Smooth muscle cell (in vitro differentiated cells): Measurements from ENCODE around the gene CDH13. TPM values are rescaled to one million over a fixed set of nuclear protein-coding genes. Genes with fewer than 3 reads are reported as not detected.

Experiments used
- DNase-seq: peaks from one replicate; lab custom pipeline; 2025; ENCODE audit not compliant: unreplicated experiment; lab: John Stamatoyannopoulos, UW
- H2AFZ ChIP-seq: fragments of 200-600 bp; sonication (generic); 2 replicates; pipeline ENCODE4 v1.6.0; 2016; ENCODE audit warnings: antibody characterized with exemption, low read depth, mild to moderate bottlenecking
- H3F3A ChIP-seq: fragments of 200-600 bp; sonication (generic); 2 replicates; pipeline ENCODE4 v1.6.0; 2017; ENCODE audit warnings: antibody characterized with exemption, low read depth
- H3K27ac ChIP-seq: fragments of 200-600 bp; sonication (generic); 2 replicates; pipeline ENCODE4 v1.5.1; 2016; ENCODE audit warnings: low read depth, mild to moderate bottlenecking
- H3K27me3 ChIP-seq: fragments of 200-600 bp; sonication (generic); 2 replicates; pipeline ENCODE4 v1.6.1; 2016; ENCODE audit warnings: low read depth, mild to moderate bottlenecking
- H3K36me3 ChIP-seq: fragments of 200-600 bp; sonication (generic); 2 replicates; pipeline ENCODE4 v1.5.1; 2016; ENCODE audit warnings: low read depth
- H3K4me1 ChIP-seq: fragments of 200-600 bp; sonication (generic); 2 replicates; pipeline ENCODE4 v1.5.1; 2016; ENCODE audit warnings: low read depth
- H3K4me2 ChIP-seq: fragments of 200-600 bp; sonication (generic); 2 replicates; pipeline ENCODE4 v1.6.0; 2016; ENCODE audit warnings: mild to moderate bottlenecking
- H3K4me3 ChIP-seq: fragments of 200-600 bp; sonication (generic); 2 replicates; pipeline ENCODE4 v1.5.1; 2016; ENCODE audit warnings: mild to moderate bottlenecking
- H3K79me2 ChIP-seq: fragments of 200-600 bp; sonication (generic); 2 replicates; pipeline ENCODE4 v1.6.0; 2016; ENCODE audit warnings: low read depth, mild to moderate bottlenecking
- H3K9ac ChIP-seq: fragments of 200-600 bp; sonication (generic); 2 replicates; pipeline ENCODE4 v1.6.0; 2016; ENCODE audit warnings: low read depth
- H3K9me3 ChIP-seq: fragments of 200-600 bp; sonication (generic); replicated peaks from 2 replicates; pipeline ENCODE4 v1.5.1; 2016; ENCODE audit warnings: low read depth
- H4K20me1 ChIP-seq: fragments of 200-600 bp; sonication (generic); 2 replicates; pipeline ENCODE4 v1.6.0; 2016; ENCODE audit warnings: low read depth
- WGBS: methylation state at CpG from one replicate; pipeline ENCODE4 v1.1.7; 2016; ENCODE audit warnings: low lambda C conversion rate; 5-methylcytosine and 5-hydroxymethylcytosine counted together
- polyA plus RNA-seq: library from polyadenylated mRNA; unstranded; fragments of >200 nt; fragmentation: Nextera tagmentation; extraction: Ambion mirVana; gene quantifications from 2 replicates; pipeline ENCODE4 v1.2.1, GENCODE V29; 2016
- total RNA-seq: library from RNA; depleted of rRNA; stranded (reverse); fragments of >200 nt; gene quantifications from 2 replicates; pipeline ENCODE4 v1.2.3, GENCODE V29; 2014
- TF ChIP-seq, protein P1 (sequence below): fragments of 200-600 bp; sonication (generic); IDR thresholded peaks from 2 replicates; pipeline ENCODE4 v1.5.1; 2017; ENCODE audit warnings: borderline replicate concordance, mild to moderate bottlenecking, antibody characterized with exemption; ENCODE audit not compliant: insufficient read depth, poor library complexity, severe bottlenecking

CDH13 gene
- total and polyA plus RNA-seq, 2 experiments from 2014 or later, result 12.1 to 32.2 TPM

DNA sequence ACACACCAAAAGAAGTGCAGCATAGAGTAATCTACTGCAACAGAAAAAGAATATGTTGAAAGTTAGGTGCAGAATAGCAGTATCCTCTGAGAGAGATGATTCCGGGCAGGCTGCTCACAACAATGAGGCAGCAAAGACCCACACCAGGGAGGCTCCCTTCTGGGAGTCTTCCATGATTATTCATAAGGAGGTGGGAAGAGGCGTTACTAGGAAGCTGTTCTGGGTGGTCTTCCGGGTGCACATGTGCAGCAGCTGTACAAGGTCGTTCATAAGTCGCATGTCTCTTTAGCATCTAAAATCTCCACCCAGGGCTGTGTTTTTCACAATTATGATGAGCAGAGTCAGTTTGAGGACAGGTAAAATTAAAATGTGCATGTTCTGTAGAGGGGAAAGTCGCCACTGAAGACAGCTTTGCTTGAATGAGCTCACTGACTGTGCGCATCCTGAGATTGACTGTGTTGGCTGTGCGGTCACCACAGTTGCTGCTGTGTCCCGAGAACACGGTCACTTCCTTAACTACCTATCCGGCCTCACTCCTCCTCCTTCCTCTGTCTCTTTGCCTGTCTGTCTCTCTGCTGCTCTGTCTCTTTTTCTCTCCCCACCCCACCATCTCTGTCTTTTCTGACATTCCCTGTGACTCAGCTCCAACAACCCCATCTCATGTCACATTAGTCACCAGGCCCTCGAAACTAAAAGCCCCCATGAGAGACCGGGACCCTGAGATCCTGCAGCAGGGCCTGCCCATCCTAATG lies 1055.5 kb downstream of the CDH13 start:
- Histone ChIP-seq H3K27ac (no peak overlapping the region), H3K9ac (no peak overlapping the region), H2AFZ (no peak overlapping the region), H4K20me1 (no peaks in the 10 kb centered on the region), H3K4me1 (peaks cover 9% of the 10 kb centered on the region), H3K27me3 (peaks cover 23% of the 10 kb centered on the region), H3K36me3 (no peaks in the 10 kb centered on the region), H3K9me3 (no peaks in the 10 kb centered on the region), H3F3A (no peaks in the 10 kb centered on the region), H3K79me2 (no peaks in the 10 kb centered on the region), H3K4me2 (no peak overlapping the region), H3K4me3 (no peak overlapping the region)
- TF ChIP-seq, protein P1, sequence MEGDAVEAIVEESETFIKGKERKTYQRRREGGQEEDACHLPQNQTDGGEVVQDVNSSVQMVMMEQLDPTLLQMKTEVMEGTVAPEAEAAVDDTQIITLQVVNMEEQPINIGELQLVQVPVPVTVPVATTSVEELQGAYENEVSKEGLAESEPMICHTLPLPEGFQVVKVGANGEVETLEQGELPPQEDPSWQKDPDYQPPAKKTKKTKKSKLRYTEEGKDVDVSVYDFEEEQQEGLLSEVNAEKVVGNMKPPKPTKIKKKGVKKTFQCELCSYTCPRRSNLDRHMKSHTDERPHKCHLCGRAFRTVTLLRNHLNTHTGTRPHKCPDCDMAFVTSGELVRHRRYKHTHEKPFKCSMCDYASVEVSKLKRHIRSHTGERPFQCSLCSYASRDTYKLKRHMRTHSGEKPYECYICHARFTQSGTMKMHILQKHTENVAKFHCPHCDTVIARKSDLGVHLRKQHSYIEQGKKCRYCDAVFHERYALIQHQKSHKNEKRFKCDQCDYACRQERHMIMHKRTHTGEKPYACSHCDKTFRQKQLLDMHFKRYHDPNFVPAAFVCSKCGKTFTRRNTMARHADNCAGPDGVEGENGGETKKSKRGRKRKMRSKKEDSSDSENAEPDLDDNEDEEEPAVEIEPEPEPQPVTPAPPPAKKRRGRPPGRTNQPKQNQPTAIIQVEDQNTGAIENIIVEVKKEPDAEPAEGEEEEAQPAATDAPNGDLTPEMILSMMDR, result no peak
- DNase-seq, result no peak
- WGBS, result 85% methylated on average over 13 of the region's 13 CpGs

DNA sequence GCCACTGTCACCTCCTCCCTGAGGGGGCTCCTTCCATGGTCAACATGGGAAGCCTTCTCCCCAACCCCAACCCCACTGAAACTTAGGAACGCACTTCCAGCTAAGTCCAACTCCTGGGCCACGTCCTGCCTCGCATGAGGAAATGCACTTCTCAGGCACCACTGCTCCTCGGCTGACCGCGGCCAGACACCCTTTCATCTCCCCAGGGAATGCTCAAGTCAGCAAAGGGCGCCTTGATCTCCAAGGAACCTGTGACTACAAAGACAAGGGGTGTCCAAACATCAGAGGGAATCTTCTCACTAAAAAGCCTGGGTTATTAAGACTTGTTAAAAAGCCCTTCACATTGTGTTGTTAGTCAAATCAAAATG lies 1056.1 kb downstream of the CDH13 start:
- Histone ChIP-seq H3K9ac (no peak overlapping the region), H3K27me3 (peaks cover 23% of the 10 kb centered on the region), H3K79me2 (no peaks in the 10 kb centered on the region), H3K36me3 (no peaks in the 10 kb centered on the region), H3K27ac (no peak overlapping the region), H3K4me2 (no peak overlapping the region), H3F3A (peaks cover 3% of the 10 kb centered on the region), H3K4me1 (peaks cover 9% of the 10 kb centered on the region), H2AFZ (no peak overlapping the region), H4K20me1 (no peaks in the 10 kb centered on the region), H3K4me3 (no peak overlapping the region), H3K9me3 (no peaks in the 10 kb centered on the region)
- 60% methylated on average over 7 of the region's 7 CpGs for WGBS
- TF ChIP-seq, protein P1, result no peak
- DNase-seq, result no peak

DNA sequence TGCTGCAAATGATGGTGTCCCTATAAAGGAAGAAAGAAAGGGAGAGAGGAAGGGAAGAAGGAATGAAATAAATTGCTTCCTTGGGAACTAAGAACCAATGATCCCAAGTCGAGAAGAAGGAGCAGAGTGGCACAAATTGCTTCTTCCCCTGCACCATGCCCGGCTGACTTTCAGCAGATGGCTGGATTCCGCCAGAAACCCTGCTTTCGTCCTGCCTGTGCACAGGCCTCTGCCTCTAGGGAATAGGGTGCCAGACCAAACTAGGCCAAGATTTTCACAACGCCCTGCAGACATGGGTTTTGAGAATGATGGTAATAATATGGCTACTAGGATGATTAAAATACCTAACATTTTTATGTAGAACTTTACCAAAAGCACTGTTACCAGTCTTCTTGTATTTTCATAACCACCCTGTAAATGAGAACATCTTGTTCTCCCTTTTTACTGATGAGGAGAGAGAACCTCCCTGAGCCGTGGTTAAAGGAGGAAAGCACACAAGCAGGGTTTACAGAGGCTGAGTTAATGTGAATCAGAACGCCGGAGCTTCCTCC lies 1058.9 kb downstream of the CDH13 start:
- Histone ChIP-seq H4K20me1 (no peaks in the 10 kb centered on the region), H3F3A (peaks cover 3% of the 10 kb centered on the region), H3K79me2 (no peaks in the 10 kb centered on the region), H3K9me3 (no peaks in the 10 kb centered on the region), H3K36me3 (no peaks in the 10 kb centered on the region), H3K27ac (no peak overlapping the region), H3K4me3 (no peak overlapping the region), H3K27me3 (peaks cover 11% of the 10 kb centered on the region), H3K4me2 (no peak overlapping the region), H3K9ac (no peak overlapping the region), H2AFZ (no peak overlapping the region), H3K4me1 (peaks cover 13% of the 10 kb centered on the region)
- DNase-seq, result no peak
- WGBS, result 89% methylated on average over 8 of the region's 8 CpGs
- TF ChIP-seq, protein P1, result no peak

DNA sequence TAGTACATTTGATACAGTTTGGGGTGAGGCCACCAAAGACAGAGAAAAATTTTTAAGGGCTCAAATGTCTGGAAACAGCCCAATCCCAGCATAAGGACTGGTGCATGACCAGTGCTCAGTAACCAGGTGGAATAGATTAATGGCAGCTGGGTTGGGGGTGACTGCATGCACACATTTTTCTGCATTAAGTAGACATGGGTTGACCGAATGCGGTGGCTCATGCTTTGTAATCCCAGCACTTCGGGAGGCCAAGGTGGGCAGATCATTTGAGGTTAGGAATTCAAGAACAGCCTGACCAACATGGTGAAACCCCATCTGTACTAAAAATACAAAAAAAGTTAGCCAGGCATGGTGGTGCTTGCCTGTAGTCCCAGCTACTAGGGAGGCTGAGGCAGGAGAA lies 1060.0 kb downstream of the CDH13 start:
- 87% methylated on average over 3 of the region's 3 CpGs for WGBS
- peaks cover 5% of the 10 kb centered on the region for H3K27me3 ChIP-seq
- no peak overlapping the region for H3K4me2 ChIP-seq
- no peaks in the 10 kb centered on the region for H3K36me3 ChIP-seq
- no peak overlapping the region for H3K9ac ChIP-seq
- TF ChIP-seq, protein P1, result no peak
- H3F3A ChIP-seq, result peaks cover 3% of the 10 kb centered on the region
- peaks cover 9% of the 10 kb centered on the region for H3K4me1 ChIP-seq
- H2AFZ ChIP-seq, result no peak overlapping the region
- H3K79me2 ChIP-seq, result no peaks in the 10 kb centered on the region
- H3K9me3 ChIP-seq, result no peaks in the 10 kb centered on the region
- no peaks in the 10 kb centered on the region for H4K20me1 ChIP-seq
- no peak overlapping the region for H3K27ac ChIP-seq
- no peak for DNase-seq
- H3K4me3 ChIP-seq, result no peak overlapping the region
